ENCODE data around the gene ATP2A1.
A peak's percentile ranks its signal among the peaks of the same experiment; 100 is the strongest.
"Not testable (repeated sequence)": the region's sequence is repeated elsewhere in the genome, so short reads cannot be mapped to it uniquely, and the experiment has no call there.

ATP2A1 gene

GRCh38 chr16:28913946-28914724, 35.8 kb downstream of the ATP2A1 start:
- DNase-seq: no peak

GRCh38 chr16:28915181-28915580, 36.9 kb downstream of the ATP2A1 start:
- DNase-seq: no peak

GRCh38 chr16:28917095-28917494, 38.8 kb downstream of the ATP2A1 start:
- no peak for DNase-seq

GRCh38 chr16:28918698-28919097, 40.4 kb downstream of the ATP2A1 start:
- DNase-seq: no peak

GRCh38 chr16:28923231-28923587, 44.9 kb downstream of the ATP2A1 start:
- no peak for DNase-seq

- no peak for DNase-seq
Observed at GRCh38 chr16:28923652-28924398, 45.5 kb downstream of the ATP2A1 start.

- no peak for DNase-seq
Observed at GRCh38 chr16:28924399-28924761, 46.1 kb downstream of the ATP2A1 start.

- peak; percentile 98 for DNase-seq
Observed at GRCh38 chr16:28924762-28925385, 46.6 kb downstream of the ATP2A1 start, which contains the start of gene RABEP2. Gene RABEP2, minus strand, starts transcription at chr16:28925238. Its CDS starts 75 bp downstream, at chr16:28925163.

GRCh38 chr16:28925386-28926228, 47.3 kb downstream of the ATP2A1 start:
- peak; percentile 79 to 87 for DNase-seq

GRCh38 chr16:28926284-28926683, 48.0 kb downstream of the ATP2A1 start:
- not testable (repeated sequence) for DNase-seq

GRCh38 chr16:28927815-28928214, 49.5 kb downstream of the ATP2A1 start:
- no peak for DNase-seq

- DNase-seq: no peak
Observed at GRCh38 chr16:28930203-28930602, 51.9 kb downstream of the ATP2A1 start.

- no peak for DNase-seq
Observed at GRCh38 chr16:28930652-28931051, 52.4 kb downstream of the ATP2A1 start.

GRCh38 chr16:28931801-28932225, 53.5 kb downstream of the ATP2A1 start, which contains the start of gene CD19:
Gene CD19, plus strand, starts transcription at chr16:28931971. Its CDS starts 30 bp downstream, at chr16:28932001.
- no peak for DNase-seq

GRCh38 chr16:28932339-28933141, 54.3 kb downstream of the ATP2A1 start:
- DNase-seq: no peak

GRCh38 chr16:28933171-28933570, 54.9 kb downstream of the ATP2A1 start:
- DNase-seq: no peak

GRCh38 chr16:28935346-28935745, 57.1 kb downstream of the ATP2A1 start:
- no peak for DNase-seq

GRCh38 chr16:28935924-28936783, 57.9 kb downstream of the ATP2A1 start:
- peak; percentile 87 to 90 for DNase-seq

- DNase-seq: no peak
Observed at GRCh38 chr16:28936784-28937155, 58.5 kb downstream of the ATP2A1 start.

- no peak for DNase-seq
Observed at GRCh38 chr16:28937222-28937876, 59.1 kb downstream of the ATP2A1 start.

Data from activated CD4-positive, alpha-beta T cell treated with anti-CD3 and anti-CD28 coated beads, Interleukin-2, amount 50 U/mL, for 48 hours (primary cell).